GM12878 (cell line): Measurements from ENCODE around the gene PXDC1. TPM values are rescaled to one million over a fixed set of nuclear protein-coding genes. Genes with fewer than 3 reads are reported as not detected.

Experiments used
- ATAC-seq: fragments of 200-7000 bp; cut with Tn5 transposase; 3 replicates; pipeline ENCODE4 v1.9.1; 2020; ENCODE audit warnings: mild to moderate bottlenecking, moderate library complexity
- BruUV-seq: library from RNA; stranded (reverse); fragments of 400-500 nt; replicated peaks from 2 replicates; lab custom pipeline; 2021; lab: Mats Ljungman, UMichigan
- CTCF ChIA-PET: fragments of 300-600 bp; sonication (Branson Sonifier 250); formaldehyde crosslinking; extraction: SDS; loops from one replicate; lab custom pipeline; 2021; ENCODE audit warnings: inconsistent platforms; lab: Yijun Ruan, JAX
- POLR2A ChIA-PET: fragments of 350-600 bp; formaldehyde crosslinking; extraction: SDS; loops from one replicate; lab custom pipeline; 2021; ENCODE audit warnings: inconsistent platforms; lab: Charles Lee
- RAD21 ChIA-PET: fragments of 300-600 bp; sonication (Branson Sonifier 250); formaldehyde crosslinking; loops from one replicate; lab custom pipeline; 2023; ENCODE audit warnings: antibody characterized with exemption; ENCODE audit not compliant: unreplicated experiment; lab: Charles Lee
- SMC1A ChIA-PET: fragments of 300-600 bp; sonication (Branson Sonifier 250); formaldehyde crosslinking; loops from one replicate; lab custom pipeline; 2023; ENCODE audit not compliant: unreplicated experiment, uncharacterized antibody; lab: Charles Lee
- DNase-seq: peaks from one replicate; pipeline ENCODE4 v3.0.0-alpha.2; 2011; ENCODE audit warnings: low read depth, low spot score
- FAIRE-seq: peaks from 3 replicates; lab custom pipeline; 2011; peaks lifted over from hg19 to GRCh38; lab: Jason Lieb, UNC
- H2AFZ ChIP-seq: 2 replicates; pipeline ENCODE4 v1.6.0; 2011; ENCODE audit warnings: low read depth, low read length, control low read depth; ENCODE audit not compliant: control insufficient read depth
- H3K27ac ChIP-seq: 2 replicates; pipeline ENCODE4 v1.5.1; 2011; ENCODE audit warnings: control low read depth; ENCODE audit not compliant: control insufficient read depth, insufficient read depth
- H3K27me3 ChIP-seq, 2 experiments: replicated peaks in 1 of 2; 2 replicates each; pipeline versions ENCODE4 v1.6.0 to v1.6.1; 2011; ENCODE audit warnings: low read length in 1 of 2; ENCODE audit not compliant: control insufficient read depth in 2 of 2, insufficient read depth in 2 of 2
- H3K36me3 ChIP-seq, 2 experiments: 2 replicates each; pipeline ENCODE4 v1.5.1; 2011; ENCODE audit warnings: low read length in 1 of 2; ENCODE audit not compliant: control insufficient read depth in 2 of 2, insufficient read depth in 2 of 2
- H3K4me1 ChIP-seq: 2 replicates; pipeline ENCODE4 v1.6.1; 2011; ENCODE audit warnings: mild to moderate bottlenecking, low read length, moderate library complexity, mixed read lengths; ENCODE audit not compliant: control insufficient read depth, insufficient read depth
- H3K4me2 ChIP-seq: 2 replicates; pipeline ENCODE4 v1.6.0; 2011; ENCODE audit warnings: control low read depth; ENCODE audit not compliant: control insufficient read depth, insufficient read depth
- H3K4me3 ChIP-seq: fragments of 200-600 bp; sonication (generic); 2 replicates; pipeline ENCODE4 v1.5.1; 2016
- H3K79me2 ChIP-seq: 2 replicates; pipeline ENCODE4 v1.6.0; 2011; ENCODE audit warnings: low read length; ENCODE audit not compliant: control insufficient read depth, insufficient read depth
- H3K9ac ChIP-seq: 2 replicates; pipeline ENCODE4 v1.8.0; 2011; ENCODE audit warnings: low read length, control low read depth, mixed read lengths; ENCODE audit not compliant: control insufficient read depth, insufficient read depth
- H3K9me3 ChIP-seq: replicated peaks from 3 replicates; pipeline ENCODE4 v1.5.1; 2011; ENCODE audit warnings: mild to moderate bottlenecking, low read length; ENCODE audit not compliant: control insufficient read depth, insufficient read depth
- H4K20me1 ChIP-seq: 2 replicates; pipeline ENCODE4 v1.6.0; 2011; ENCODE audit not compliant: control insufficient read depth, insufficient read depth
- CBX3 ChIP-seq: fragments of 200-600 bp; sonication (generic); IDR thresholded peaks from 2 replicates; pipeline ENCODE4 v1.6.1; 2016; ENCODE audit warnings: low read depth, borderline replicate concordance
- CHD1 ChIP-seq: IDR thresholded peaks from 2 replicates; pipeline ENCODE4 v1.6.1; 2012; ENCODE audit warnings: low read depth, low read length, improper control_type of control experiment
- ETV6 ChIP-seq, 2 experiments: fragments of 450-650 bp in 1 of 2; IDR thresholded peaks in 1 of 2; conservative IDR thresholded peaks in 1 of 2; 2 replicates each; pipeline ENCODE4 v1.6.1; 2014; ENCODE audit warnings: antibody characterized with exemption in 1 of 2, borderline replicate concordance in 1 of 2, low read depth in 1 of 2, mild to moderate bottlenecking in 1 of 2, moderate library complexity in 1 of 2
- MTA2 ChIP-seq: fragments of 450-650 bp; IDR thresholded peaks from 2 replicates; pipeline ENCODE4 v1.6.1; 2016; ENCODE audit warnings: low read depth, mild to moderate bottlenecking, moderate library complexity
- MTA3 ChIP-seq: IDR thresholded peaks from 2 replicates; pipeline ENCODE4 v1.6.1; 2012; ENCODE audit warnings: low read length, inconsistent platforms, borderline replicate concordance
- NFYB ChIP-seq: IDR thresholded peaks from 2 replicates; pipeline ENCODE4 v1.6.1; 2011; ENCODE audit warnings: low read depth, mild to moderate bottlenecking, low read length, improper control_type of control experiment, moderate library complexity; ENCODE audit not compliant: insufficient read depth
- PAX5 ChIP-seq: IDR thresholded peaks from 2 replicates; pipeline ENCODE4 v1.6.1; 2011; ENCODE audit warnings: low read depth, low read length, borderline replicate concordance
- WGBS: methylation state at CpG from one replicate; pipeline ENCODE4 v1.1.6; 2016; ENCODE audit warnings: low lambda C conversion rate; ENCODE audit not compliant: insufficient replicate concordance, insufficient coverage; ENCODE audit errors: missing lambda C conversion rate; 5-methylcytosine and 5-hydroxymethylcytosine counted together
- in situ Hi-C: fragments of 300-500 bp; cut with MboI; formaldehyde crosslinking; loops from 9 replicates; pipeline ENCODE4 v1.14.3; 2018; ENCODE audit warnings: mixed read lengths
- intact Hi-C: fragments of 100-400 bp; cut with micrococcal nuclease; formaldehyde crosslinking; loops from one replicate; pipeline ENCODE4 v1.14.2; 2022; ENCODE audit not compliant: unreplicated experiment
- polyA plus RNA-seq, 11 experiments: library from polyadenylated mRNA; depleted of rRNA in 4 of 11; unstranded in 6 of 11; stranded (reverse) in 5 of 11; fragments of >200 nt; fragmentation: Nextera tagmentation in 4 of 11; fragmentation: Illumina TruSeq in 1 of 11; extraction: Ambion mirVana in 4 of 11; extraction: Trizol in 1 of 11; gene quantifications; 1 replicate in 1 of 11; 2 replicates in 10 of 11; pipeline versions ENCODE4 v1.2.1 to v1.2.3, GENCODE V29; 2011 to 2016; ENCODE audit warnings: inconsistent platforms in 2 of 11, missing spikeins in 2 of 11, low read depth in 1 of 11
- total RNA-seq, 4 experiments: library from RNA; depleted of rRNA in 3 of 4; stranded (reverse); fragments of >200 nt in 3 of 4; fragmentation: Illumina TruSeq in 1 of 4; extraction: Trizol in 1 of 4; gene quantifications; 2 replicates each; pipeline versions ENCODE4 v1.2.1 to v1.2.3, GENCODE V29; 2013 to 2021
- TF ChIP-seq, protein P1 (sequence below), 3 experiments: IDR thresholded peaks in 2 of 3; conservative IDR thresholded peaks in 1 of 3; 2 replicates each; pipeline ENCODE4 v1.5.1; 2011; ENCODE audit warnings: low read depth in 3 of 3, low read length in 3 of 3, mild to moderate bottlenecking in 3 of 3, control low read depth in 2 of 3, moderate library complexity in 2 of 3, inconsistent platforms in 1 of 3, mixed read lengths in 1 of 3; ENCODE audit not compliant: control insufficient read depth in 2 of 3, insufficient read depth in 1 of 3; ENCODE audit errors: extremely low read depth in 1 of 3
- TF ChIP-seq, protein P2 (sequence below): fragments of 450-650 bp; IDR thresholded peaks from 2 replicates; pipeline ENCODE4 v1.6.1; 2017; ENCODE audit warnings: mild to moderate bottlenecking, moderate library complexity
- TF ChIP-seq, protein P3 (sequence below): IDR thresholded peaks from 2 replicates; pipeline ENCODE4 v1.6.1; 2012; ENCODE audit warnings: low read depth, low read length, improper control_type of control experiment
- TF ChIP-seq, protein P4 (sequence below): IDR thresholded peaks from 2 replicates; pipeline ENCODE4 v1.6.1; 2011; ENCODE audit warnings: borderline replicate concordance, low read depth, mild to moderate bottlenecking, moderate library complexity, mixed read lengths, low read length; ENCODE audit not compliant: insufficient read depth; ENCODE audit errors: extremely low read length

The PXDC1 gene
- total and polyA plus RNA-seq, 10 of the 15 experiments (the other 5 are each of a cell fraction or from before 2014, with no cell fraction given), result 0.03 to 0.72 (median 0.32) TPM; not detected in 2

DNA sequence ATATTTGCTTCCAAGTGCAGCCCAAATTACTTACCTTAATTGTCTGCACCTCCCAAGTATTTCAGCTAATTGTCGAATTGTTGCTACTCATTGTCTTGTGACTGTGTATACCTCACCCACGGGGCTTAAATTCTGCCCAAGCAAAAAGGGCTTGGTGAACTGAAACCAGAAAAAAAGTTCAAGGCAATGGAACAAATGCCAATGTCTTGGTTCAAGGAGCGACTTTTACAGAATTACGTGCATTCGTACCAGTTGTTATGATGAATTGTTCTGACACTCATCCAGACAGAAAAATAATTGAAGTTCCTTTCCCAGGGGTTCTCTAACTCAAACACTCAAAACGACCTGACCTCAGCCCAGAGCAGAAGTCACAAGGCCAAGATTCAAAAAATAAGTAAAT, 13.9 kb upstream of the PXDC1 start:
- Histone ChIP-seq H4K20me1 (no peaks in the 10 kb centered on the region), H3K9ac (no peak overlapping the region), H3K4me1 (no peaks in the 10 kb centered on the region), H3K27me3 (no peaks in the 10 kb centered on the region; a peak in 1 of 4 replicates), H3K4me2 (no peak overlapping the region), H3K27ac (no peak overlapping the region), H3K9me3 (no peaks in the 10 kb centered on the region), H3K79me2 (no peaks in the 10 kb centered on the region), H3K36me3 (no peaks in the 10 kb centered on the region), H3K4me3 (no peak overlapping the region), H2AFZ (no peak overlapping the region)
- WGBS, result 61% methylated on average over 6 of the region's 6 CpGs
- ChIA-PET CTCF (no interaction called here), SMC1A (no interaction called here), RAD21 (no interaction called here), POLR2A (no interaction called here)
- DNase-seq (no peak), ATAC-seq (no peak), FAIRE-seq (no peak)
- no TSS peak for BruUV-seq
- TF ChIP-seq MTA3 (no peak), MTA2 (no peak), ETV6 (conservative IDR thresholded peaks at IDR 0.05 in 1 of 2, IDR thresholded peaks at IDR 0.05 in 1 of 2; ENCODE audit: borderline replicate concordance in 1 of 2, low read depth in 1 of 2) (no peak), PAX5 (no peak), CHD1 (no peak), CBX3 (no peak), NFYB (no peak)
- TF ChIP-seq, protein P1, sequence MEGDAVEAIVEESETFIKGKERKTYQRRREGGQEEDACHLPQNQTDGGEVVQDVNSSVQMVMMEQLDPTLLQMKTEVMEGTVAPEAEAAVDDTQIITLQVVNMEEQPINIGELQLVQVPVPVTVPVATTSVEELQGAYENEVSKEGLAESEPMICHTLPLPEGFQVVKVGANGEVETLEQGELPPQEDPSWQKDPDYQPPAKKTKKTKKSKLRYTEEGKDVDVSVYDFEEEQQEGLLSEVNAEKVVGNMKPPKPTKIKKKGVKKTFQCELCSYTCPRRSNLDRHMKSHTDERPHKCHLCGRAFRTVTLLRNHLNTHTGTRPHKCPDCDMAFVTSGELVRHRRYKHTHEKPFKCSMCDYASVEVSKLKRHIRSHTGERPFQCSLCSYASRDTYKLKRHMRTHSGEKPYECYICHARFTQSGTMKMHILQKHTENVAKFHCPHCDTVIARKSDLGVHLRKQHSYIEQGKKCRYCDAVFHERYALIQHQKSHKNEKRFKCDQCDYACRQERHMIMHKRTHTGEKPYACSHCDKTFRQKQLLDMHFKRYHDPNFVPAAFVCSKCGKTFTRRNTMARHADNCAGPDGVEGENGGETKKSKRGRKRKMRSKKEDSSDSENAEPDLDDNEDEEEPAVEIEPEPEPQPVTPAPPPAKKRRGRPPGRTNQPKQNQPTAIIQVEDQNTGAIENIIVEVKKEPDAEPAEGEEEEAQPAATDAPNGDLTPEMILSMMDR (IDR thresholded peaks at IDR 0.05 in 2 of 3, conservative IDR thresholded peaks at IDR 0.05 in 1 of 3; ENCODE audit: control insufficient read depth in 2 of 3, extremely low read depth in 1 of 3, insufficient read depth in 1 of 3, low read depth in 3 of 3, low read length in 3 of 3), result no peak
- TF ChIP-seq, protein P2, sequence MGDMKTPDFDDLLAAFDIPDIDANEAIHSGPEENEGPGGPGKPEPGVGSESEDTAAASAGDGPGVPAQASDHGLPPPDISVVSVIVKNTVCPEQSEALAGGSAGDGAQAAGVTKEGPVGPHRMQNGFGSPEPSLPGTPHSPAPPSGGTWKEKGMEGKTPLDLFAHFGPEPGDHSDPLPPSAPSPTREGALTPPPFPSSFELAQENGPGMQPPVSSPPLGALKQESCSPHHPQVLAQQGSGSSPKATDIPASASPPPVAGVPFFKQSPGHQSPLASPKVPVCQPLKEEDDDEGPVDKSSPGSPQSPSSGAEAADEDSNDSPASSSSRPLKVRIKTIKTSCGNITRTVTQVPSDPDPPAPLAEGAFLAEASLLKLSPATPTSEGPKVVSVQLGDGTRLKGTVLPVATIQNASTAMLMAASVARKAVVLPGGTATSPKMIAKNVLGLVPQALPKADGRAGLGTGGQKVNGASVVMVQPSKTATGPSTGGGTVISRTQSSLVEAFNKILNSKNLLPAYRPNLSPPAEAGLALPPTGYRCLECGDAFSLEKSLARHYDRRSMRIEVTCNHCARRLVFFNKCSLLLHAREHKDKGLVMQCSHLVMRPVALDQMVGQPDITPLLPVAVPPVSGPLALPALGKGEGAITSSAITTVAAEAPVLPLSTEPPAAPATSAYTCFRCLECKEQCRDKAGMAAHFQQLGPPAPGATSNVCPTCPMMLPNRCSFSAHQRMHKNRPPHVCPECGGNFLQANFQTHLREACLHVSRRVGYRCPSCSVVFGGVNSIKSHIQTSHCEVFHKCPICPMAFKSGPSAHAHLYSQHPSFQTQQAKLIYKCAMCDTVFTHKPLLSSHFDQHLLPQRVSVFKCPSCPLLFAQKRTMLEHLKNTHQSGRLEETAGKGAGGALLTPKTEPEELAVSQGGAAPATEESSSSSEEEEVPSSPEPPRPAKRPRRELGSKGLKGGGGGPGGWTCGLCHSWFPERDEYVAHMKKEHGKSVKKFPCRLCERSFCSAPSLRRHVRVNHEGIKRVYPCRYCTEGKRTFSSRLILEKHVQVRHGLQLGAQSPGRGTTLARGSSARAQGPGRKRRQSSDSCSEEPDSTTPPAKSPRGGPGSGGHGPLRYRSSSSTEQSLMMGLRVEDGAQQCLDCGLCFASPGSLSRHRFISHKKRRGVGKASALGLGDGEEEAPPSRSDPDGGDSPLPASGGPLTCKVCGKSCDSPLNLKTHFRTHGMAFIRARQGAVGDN, result no peak
- TF ChIP-seq, protein P3, sequence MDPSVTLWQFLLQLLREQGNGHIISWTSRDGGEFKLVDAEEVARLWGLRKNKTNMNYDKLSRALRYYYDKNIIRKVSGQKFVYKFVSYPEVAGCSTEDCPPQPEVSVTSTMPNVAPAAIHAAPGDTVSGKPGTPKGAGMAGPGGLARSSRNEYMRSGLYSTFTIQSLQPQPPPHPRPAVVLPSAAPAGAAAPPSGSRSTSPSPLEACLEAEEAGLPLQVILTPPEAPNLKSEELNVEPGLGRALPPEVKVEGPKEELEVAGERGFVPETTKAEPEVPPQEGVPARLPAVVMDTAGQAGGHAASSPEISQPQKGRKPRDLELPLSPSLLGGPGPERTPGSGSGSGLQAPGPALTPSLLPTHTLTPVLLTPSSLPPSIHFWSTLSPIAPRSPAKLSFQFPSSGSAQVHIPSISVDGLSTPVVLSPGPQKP, result no peak
- TF ChIP-seq, protein P4, sequence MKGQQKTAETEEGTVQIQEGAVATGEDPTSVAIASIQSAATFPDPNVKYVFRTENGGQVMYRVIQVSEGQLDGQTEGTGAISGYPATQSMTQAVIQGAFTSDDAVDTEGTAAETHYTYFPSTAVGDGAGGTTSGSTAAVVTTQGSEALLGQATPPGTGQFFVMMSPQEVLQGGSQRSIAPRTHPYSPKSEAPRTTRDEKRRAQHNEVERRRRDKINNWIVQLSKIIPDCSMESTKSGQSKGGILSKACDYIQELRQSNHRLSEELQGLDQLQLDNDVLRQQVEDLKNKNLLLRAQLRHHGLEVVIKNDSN, result no peak
- intact Hi-C loops (no loop called here), in situ Hi-C loops (no loop called here)
